Measurements from ENCODE around the gene SLC35B4. TPM values are rescaled to one million over a fixed set of nuclear protein-coding genes. Genes with fewer than 3 reads are reported as not detected.
A peak's percentile ranks its signal among the peaks of the same experiment; 100 is the strongest.

SLC35B4 gene, protein sequence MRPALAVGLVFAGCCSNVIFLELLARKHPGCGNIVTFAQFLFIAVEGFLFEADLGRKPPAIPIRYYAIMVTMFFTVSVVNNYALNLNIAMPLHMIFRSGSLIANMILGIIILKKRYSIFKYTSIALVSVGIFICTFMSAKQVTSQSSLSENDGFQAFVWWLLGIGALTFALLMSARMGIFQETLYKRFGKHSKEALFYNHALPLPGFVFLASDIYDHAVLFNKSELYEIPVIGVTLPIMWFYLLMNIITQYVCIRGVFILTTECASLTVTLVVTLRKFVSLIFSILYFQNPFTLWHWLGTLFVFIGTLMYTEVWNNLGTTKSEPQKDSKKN
- 10 to 100 TPM in 1 of 2 donors, 1 to 10 TPM in 1; 9.1 to 10.8 TPM for total RNA-seq
- long read RNA-seq, full-length matches to known transcripts: 18 of 24 reads
- long read RNA-seq, partial matches to known transcripts: 2 of 24 reads
- long read RNA-seq, other reads (novel, unspliced or antisense): 4 of 24 reads

DNA sequence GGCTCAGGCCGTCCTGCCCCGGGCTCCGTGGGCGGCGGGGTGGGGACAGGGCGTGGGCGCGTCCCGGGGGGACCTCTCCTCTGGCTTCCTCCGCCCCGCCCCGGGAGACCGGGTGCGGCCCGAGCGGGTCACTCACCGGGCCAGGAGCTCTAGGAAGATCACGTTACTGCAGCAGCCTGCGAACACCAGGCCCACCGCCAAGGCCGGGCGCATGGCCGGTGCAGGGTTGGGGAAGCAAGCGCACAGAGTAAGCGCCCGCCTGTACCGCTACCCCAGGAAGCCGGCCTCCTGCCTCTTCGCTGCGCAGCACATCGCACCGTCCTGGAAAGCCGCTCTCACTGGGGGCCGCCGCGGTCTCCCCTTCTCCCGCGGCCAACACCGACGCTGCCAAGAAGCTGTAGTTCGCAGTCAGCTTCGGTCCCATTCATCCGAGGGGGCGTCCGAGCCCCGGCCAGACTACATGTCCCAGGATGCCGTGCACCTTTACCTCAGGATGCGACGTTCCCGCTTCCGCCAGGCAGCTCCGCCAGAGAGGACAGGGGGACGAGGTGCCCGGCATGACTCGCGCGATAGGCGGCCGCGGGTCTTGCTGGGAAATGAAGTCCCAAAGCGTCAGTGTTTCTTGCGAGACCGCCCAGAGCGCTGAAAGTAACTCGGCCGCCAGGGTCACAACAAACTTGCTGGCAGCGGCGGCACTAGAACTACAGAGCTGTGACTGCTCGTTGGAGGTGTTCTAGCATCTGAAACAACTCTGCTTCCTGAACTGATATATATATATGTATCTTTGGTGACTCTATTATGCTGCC is at the start of gene SLC35B4:
TSS of gene SLC35B4 (minus strand) at position 392 of the 806 bp plus-strand sequence. CDS start at position 213, 179 bp downstream.
- ATAC-seq (peak; percentile 100), DNase-seq (peak; percentile 98)
- intact Hi-C loops (cut with DNase I): no loop called here

DNA sequence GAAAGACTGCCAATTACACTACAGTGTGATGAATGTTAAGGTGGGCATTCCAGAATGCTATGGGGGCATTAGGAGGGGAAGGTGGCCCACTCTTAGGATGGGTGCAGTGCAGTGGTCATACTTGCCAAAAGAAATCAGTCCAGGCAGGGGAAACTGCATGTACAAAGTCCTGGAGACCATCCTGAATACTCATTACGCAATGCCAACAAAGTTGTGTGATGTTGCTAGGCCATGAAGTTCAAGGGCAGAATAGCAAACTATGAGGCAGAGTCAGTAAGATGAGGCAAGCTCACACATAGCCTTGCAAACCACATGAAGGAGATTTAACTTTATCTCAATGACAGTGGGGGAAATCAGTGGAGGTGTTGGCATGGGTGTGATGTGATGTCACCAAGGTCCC is 49.8 kb upstream of the SLC35B4 start:
- no peak for ATAC-seq
- intact Hi-C loops (cut with DNase I): no loop called here
- DNase-seq: no peak

DNA sequence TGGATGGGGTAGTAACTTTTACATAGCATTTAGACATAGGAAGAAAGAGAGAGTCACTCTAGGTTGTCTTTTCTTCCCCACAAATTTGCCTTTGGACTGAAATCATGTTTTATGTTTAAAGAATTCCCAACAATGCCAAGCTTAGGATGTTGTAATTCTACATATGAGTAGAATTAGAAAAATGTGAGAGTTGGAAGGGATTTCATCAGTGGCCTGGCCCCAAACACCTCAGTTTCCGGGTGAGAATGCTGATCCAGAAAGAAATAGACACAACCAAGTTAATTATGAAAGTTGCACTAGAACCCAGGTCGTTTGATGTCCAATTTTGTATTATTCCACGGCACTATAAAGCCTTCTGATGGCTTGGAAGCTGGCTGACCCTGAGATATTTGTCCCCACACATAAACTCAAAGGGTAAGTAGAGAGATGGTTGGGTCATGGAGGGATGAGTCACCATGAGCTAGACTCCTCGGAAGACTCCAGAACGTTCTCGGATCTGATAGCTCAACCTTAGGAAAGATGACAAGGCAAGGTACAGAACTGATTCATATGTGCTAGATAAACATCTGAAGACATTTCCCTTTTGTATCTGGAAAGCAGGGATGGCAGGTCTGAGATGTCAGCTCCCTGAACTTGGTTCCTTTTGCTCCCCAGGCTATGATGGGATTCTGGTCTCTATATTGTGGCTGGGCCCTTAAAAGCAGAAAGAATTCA is 48.8 kb upstream of the SLC35B4 start:
- DNase-seq (no peak), ATAC-seq (peak in 1 of 2 donors; percentile 64)
- intact Hi-C loops (cut with DNase I): no loop called here

- DNase-seq (no peak), ATAC-seq (peak in 1 of 2 donors; percentile 44)
- intact Hi-C loops (cut with DNase I): no loop called here
These were observed 47.9 kb upstream of the SLC35B4 start for GRCh38 chr7:134364619-134365037.

GRCh38 chr7:134362587-134363483 is 46.1 kb upstream of the SLC35B4 start:
- ATAC-seq: no peak
- no peak for DNase-seq
- intact Hi-C loops (cut with DNase I): no loop called here

- ATAC-seq (no peak), DNase-seq (no peak)
- intact Hi-C loops (cut with DNase I): no loop called here
These were observed 43.2 kb upstream of the SLC35B4 start for GRCh38 chr7:134359787-134360432.

DNA sequence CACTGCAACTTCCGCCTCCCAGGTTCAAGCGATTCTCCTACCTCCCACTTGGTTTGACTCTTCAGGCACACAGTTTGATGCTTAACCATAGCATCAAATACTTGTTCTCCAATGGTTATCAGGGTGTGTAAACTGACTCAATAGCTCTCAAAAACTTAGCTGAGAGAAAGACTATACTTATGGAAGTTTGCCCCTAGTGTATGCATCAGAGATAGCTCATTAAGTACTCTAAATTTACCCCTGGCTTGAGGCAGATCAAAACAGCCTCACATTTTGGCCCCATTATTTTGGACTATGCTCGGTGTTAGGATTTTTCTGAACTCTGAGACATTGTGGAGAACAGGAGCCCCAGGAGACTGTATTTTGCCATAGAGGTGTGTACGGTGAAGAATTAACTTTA is 40.8 kb upstream of the SLC35B4 start:
- no peak for DNase-seq
- no peak for ATAC-seq
- intact Hi-C loops (cut with DNase I): no loop called here

DNA sequence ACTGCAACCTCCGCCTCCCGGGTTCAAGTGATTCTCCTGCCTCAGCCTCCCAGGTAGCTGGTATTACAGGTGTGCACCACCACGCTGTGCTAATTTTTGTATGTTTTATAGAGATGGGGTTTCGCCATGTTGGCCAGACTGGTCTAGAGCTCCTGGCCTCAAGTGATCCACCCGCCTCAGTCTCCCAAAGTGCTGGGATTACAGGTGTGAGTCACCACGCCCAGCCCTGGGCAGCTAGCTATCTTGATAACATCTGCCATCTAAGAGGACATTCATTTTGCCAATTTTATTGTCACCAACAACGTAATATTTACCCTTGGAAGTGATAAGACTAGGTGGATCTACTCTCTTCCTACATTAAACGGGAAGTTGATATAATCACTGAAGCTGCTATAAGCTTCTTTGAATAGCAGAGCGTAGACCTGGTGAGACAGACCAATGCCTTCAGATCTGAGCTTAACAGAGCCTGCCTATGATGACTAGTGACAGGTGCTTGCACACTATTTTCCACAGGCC is 39.7 kb upstream of the SLC35B4 start:
- no peak for DNase-seq
- intact Hi-C loops (cut with DNase I): no loop called here
- no peak for ATAC-seq

DNA sequence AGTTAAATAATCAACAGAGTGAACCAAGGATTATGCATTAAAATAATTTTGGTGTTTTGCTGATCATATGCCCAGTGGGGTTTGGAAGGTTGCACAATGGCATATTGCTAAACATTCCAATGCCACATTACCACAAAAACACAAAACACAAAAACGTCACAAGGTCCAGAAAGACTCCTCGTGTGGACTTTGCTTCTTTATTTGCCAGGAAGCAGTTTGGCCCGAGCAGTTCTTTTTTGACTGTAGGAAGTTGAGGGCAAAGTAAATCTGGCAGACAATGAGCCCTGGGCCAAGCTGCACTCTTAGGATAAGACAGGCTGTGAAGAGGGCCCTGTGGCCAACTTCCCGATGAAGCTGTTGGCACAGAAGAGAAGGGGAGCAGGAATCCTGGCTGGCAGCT is 39.2 kb upstream of the SLC35B4 start:
- peak; percentile 44 for DNase-seq
- ATAC-seq: peak; percentile 64 to 83
- intact Hi-C loops (cut with DNase I): no loop called here

DNA sequence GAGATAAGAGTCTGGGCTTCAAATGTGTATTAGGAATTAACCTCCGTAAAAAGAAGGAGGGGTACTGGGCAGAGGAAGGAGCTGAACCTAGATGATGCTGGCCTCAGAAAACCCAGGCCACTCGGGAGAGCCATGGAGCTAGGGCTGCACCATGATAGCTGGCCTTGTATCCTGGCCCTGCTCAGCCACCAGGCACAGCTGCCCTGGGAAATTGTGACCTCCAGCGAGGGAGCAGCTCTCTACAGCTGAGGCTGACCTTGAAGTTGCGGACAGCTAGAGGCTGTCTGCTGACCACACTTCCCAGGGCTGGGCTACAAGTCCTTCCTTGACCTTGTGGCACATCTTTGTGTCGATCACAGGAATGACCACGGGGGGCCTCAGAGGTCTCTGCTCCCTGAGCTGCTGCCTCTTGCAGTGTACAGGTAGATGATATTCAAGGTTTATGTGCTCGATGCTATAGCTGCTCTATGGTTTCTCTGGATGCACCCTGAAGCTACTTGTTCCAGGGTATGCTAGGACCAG is 38.3 kb upstream of the SLC35B4 start:
- intact Hi-C loops (cut with DNase I): no loop called here
- ATAC-seq (peak in 1 of 2 donors; percentile 12), DNase-seq (no peak)

GRCh38 chr7:134353411-134353810 is 36.7 kb upstream of the SLC35B4 start:
- ATAC-seq (no peak), DNase-seq (no peak)
- intact Hi-C loops (cut with DNase I): no loop called here

GRCh38 chr7:134351424-134351823 is 34.7 kb upstream of the SLC35B4 start:
- DNase-seq (no peak), ATAC-seq (no peak)
- intact Hi-C loops (cut with DNase I): no loop called here

DNA sequence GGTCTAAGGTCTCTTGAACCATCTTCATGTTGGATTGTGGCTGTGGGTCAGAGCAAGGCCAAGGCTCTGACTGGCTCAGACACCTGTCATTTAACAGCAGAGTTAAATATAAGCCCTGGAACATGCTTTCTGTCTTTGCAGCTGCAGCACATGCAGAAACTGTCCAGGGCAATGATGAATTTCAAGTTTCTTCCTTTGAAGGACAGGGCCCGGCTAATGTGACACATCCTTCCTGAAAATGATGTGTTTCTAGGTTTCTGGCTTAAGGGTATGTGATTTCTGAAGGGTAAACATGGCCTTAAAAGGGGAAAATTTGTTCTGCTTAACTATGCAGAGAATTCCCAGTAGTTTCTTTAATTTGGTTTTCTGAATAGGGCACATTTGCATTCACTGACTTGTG is 34.0 kb upstream of the SLC35B4 start:
- no peak for ATAC-seq
- DNase-seq: no peak
- intact Hi-C loops (cut with DNase I): no loop called here

GRCh38 chr7:134347567-134347966 is 30.8 kb upstream of the SLC35B4 start:
- DNase-seq: no peak
- intact Hi-C loops (cut with DNase I): no loop called here
- ATAC-seq: no peak

GRCh38 chr7:134343796-134344195 is 27.1 kb upstream of the SLC35B4 start:
- DNase-seq (no peak), ATAC-seq (no peak)
- intact Hi-C loops (cut with DNase I): no loop called here

DNA sequence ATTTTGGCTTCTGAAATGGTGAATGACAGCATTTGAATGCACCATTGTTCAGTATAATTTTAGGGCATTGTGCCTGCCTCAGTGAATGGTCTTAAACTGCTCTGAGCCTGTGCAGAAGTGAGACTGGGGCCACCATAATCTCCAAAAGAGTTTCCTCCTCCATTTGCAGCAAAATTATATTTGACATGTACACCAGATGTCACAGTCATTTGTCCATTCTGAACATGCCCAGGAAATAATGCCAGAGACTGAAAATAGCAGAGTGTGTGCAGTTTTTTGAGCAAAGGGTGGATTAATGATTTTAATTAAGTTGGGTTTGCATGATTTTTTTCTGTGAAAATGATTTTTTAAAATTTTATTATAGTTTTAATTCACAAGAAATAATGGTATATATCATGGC is 26.4 kb upstream of the SLC35B4 start:
- intact Hi-C loops (cut with DNase I): no loop called here
- DNase-seq: no peak
- ATAC-seq: no peak

DNA sequence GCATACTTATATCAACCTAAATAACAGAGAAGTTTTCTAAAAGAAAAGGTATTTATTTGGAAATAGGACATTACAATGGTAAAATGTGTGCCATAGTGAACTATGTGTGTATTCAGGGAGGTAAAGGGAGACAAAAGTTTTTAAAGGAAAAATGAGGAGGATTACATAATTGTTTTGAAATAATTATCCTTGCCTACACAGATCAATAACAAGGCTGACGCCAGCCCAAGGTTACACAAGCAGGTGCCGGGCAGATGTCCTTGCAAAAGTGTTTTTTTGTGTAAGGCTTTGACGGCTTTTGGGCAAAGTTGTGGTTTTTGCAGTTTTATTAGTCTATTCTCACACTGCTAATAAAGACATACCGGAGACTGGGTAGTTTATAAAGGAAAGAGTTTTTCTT is 22.7 kb upstream of the SLC35B4 start:
- intact Hi-C loops (cut with DNase I): no loop called here
- no peak for DNase-seq
- ATAC-seq: no peak

DNA sequence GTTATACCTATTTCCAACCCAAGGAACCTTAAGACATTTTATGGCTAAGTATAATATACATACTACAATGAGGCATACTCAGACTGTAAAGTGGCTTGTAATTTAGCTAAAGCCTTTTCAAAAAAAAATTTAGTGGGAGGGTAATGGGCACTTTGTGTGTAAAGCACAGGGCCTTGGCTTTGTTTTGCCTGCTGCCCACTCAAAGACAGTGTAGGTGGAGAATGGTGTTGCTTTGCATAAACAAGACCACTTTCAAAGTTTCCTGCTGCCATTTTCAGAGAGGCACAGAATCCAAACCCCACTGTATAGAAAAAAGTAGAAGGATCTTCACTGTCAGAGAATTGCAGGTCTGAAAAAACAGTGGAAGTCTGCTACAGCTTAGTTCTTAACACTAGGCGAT is 21.2 kb upstream of the SLC35B4 start:
- intact Hi-C loops (cut with DNase I): no loop called here
- DNase-seq (no peak), ATAC-seq (no peak)

Measured in left cardiac atrium (tissue), 4 donors.